MM.1S (cell line): ENCODE results near the gene NEU4.

Experiments
- DNase-seq: peaks from one replicate; pipeline ENCODE4 v3.0.0-alpha.2; 2015
- H2AFZ ChIP-seq: fragments of 300-600 bp; sonication (generic); 2 replicates; pipeline ENCODE4 v1.6.0; 2016; ENCODE audit warnings: antibody characterized with exemption, low read length
- H3F3A ChIP-seq: fragments of 300-600 bp; sonication (generic); 2 replicates; pipeline ENCODE4 v1.6.1; 2016; ENCODE audit warnings: mild to moderate bottlenecking, antibody characterized with exemption, low read length, moderate library complexity, mixed read lengths; ENCODE audit not compliant: insufficient read depth
- H3K27ac ChIP-seq: fragments of 300-600 bp; sonication (generic); 2 replicates; pipeline ENCODE4 v1.5.1; 2016; ENCODE audit warnings: mild to moderate bottlenecking, low read length
- H3K27me3 ChIP-seq: fragments of 300-600 bp; sonication (generic); replicated peaks from 2 replicates; pipeline ENCODE4 v1.6.0; 2016; ENCODE audit warnings: low read length; ENCODE audit not compliant: insufficient read depth
- H3K36me3 ChIP-seq: fragments of 300-600 bp; sonication (generic); replicated peaks from 2 replicates; pipeline ENCODE4 v1.6.1; 2016; ENCODE audit warnings: mild to moderate bottlenecking, low read length, mixed read lengths; ENCODE audit not compliant: insufficient read depth
- H3K4me1 ChIP-seq: fragments of 300-600 bp; sonication (generic); 2 replicates; pipeline ENCODE4 v1.6.1; 2016; ENCODE audit warnings: low read length, mixed read lengths
- H3K4me2 ChIP-seq: fragments of 300-600 bp; sonication (generic); 2 replicates; pipeline ENCODE4 v1.6.0; 2016; ENCODE audit warnings: low read depth, low read length
- H3K4me3 ChIP-seq: fragments of 300-600 bp; sonication (generic); 2 replicates; pipeline ENCODE4 v1.5.1; 2016; ENCODE audit warnings: low read length, mixed read lengths
- H3K79me2 ChIP-seq: fragments of 300-600 bp; sonication (generic); 2 replicates; pipeline ENCODE4 v1.6.1; 2016; ENCODE audit warnings: mixed run types, low read length, mixed read lengths
- H3K9ac ChIP-seq: fragments of 300-600 bp; sonication (generic); 2 replicates; pipeline ENCODE4 v1.6.1; 2016; ENCODE audit warnings: low read length, mixed read lengths
- H3K9me2 ChIP-seq: fragments of 300-600 bp; sonication (generic); replicated peaks from 2 replicates; pipeline ENCODE4 v1.6.1; 2016; ENCODE audit warnings: mild to moderate bottlenecking, low read length, mixed read lengths; ENCODE audit not compliant: insufficient read depth
- H3K9me3 ChIP-seq: fragments of 300-600 bp; sonication (generic); replicated peaks from 2 replicates; pipeline ENCODE4 v1.6.1; 2016; ENCODE audit warnings: mild to moderate bottlenecking, low read length, mixed read lengths; ENCODE audit not compliant: insufficient read depth
- H4K20me1 ChIP-seq: fragments of 300-600 bp; sonication (generic); 2 replicates; pipeline ENCODE4 v1.6.1; 2016; ENCODE audit warnings: mild to moderate bottlenecking, low read length, moderate library complexity, mixed read lengths; ENCODE audit not compliant: insufficient read depth
- EZH2 ChIP-seq: fragments of 300-600 bp; sonication (generic); optimal IDR thresholded peaks from 2 replicates; pipeline ENCODE3; 2017; ENCODE audit warnings: low read depth, mild to moderate bottlenecking, antibody characterized with exemption, low read length, mixed read lengths
- EZH2phosphoT487 ChIP-seq: fragments of 300-600 bp; sonication (generic); IDR thresholded peaks from 2 replicates; pipeline ENCODE4 v1.6.1; 2018; ENCODE audit warnings: antibody characterized with exemption, low read length
- TF ChIP-seq, protein P1 (sequence below): fragments of 300-600 bp; sonication (generic); IDR thresholded peaks from 2 replicates; pipeline ENCODE4 v1.5.1; 2016; ENCODE audit warnings: antibody characterized with exemption, low read length, mixed read lengths

The NEU4 gene

DNA sequence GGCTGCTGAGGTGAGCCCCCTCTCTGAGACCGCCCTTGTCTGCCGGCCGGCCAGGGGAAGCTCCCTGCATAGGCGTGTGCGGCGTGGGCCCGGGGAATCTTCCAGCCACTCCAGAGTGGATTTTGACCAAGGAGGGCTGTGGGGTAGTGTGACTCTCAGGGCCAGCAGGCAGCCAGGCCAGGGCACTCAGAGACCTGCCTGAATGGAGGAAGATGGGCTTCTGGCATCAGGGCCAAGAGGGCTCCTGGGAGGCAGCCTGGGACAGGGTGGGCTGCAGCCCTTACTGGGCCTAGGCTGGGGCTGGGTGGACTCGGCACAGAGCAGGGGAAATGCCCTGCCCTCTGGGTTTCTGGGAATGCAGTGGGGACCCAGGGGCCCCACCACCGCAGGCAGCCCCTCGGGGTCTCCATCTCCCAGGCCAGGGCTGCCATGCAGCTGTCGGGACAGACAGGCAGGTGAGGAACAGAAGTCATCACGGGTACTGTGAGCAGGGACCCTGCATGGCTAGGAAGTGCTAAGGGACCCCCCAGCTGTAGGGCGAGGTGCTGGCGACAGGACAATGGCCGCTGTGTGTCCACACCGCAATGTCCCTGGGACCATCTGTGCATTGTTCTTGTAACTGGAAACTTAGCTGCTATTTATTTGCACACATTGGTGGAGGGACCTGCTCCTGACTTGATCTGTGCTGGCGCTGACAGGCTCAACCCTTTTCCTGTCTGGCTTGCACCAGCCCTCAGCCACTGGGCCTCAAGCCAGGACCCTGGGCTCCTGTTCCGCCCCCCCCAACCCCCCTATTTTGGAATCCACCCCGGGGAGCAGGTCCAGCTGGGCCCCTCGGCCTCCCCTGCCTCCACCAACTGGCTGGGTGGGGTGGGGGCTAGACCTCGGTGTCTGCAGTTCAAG lies 45.6 kb downstream of the NEU4 start:
- H3K4me3 ChIP-seq: no peak overlapping the region
- H3K9ac ChIP-seq: no peak overlapping the region
- no peaks in the 10 kb centered on the region for H3K27me3 ChIP-seq
- H3K4me1 ChIP-seq: peaks cover 6% of the 10 kb centered on the region; the same call in 1 of the 2 replicates
- no peaks in the 10 kb centered on the region for H3K9me2 ChIP-seq
- peaks cover 5% of the 10 kb centered on the region for H3F3A ChIP-seq
- H3K9me3 ChIP-seq: no peaks in the 10 kb centered on the region
- H4K20me1 ChIP-seq: no peaks in the 10 kb centered on the region
- H3K4me2 ChIP-seq: no peak overlapping the region
- H3K79me2 ChIP-seq: peaks cover 16% of the 10 kb centered on the region
- TF ChIP-seq EZH2phosphoT487 (no peak), EZH2 (no peak)
- TF ChIP-seq, protein P1, sequence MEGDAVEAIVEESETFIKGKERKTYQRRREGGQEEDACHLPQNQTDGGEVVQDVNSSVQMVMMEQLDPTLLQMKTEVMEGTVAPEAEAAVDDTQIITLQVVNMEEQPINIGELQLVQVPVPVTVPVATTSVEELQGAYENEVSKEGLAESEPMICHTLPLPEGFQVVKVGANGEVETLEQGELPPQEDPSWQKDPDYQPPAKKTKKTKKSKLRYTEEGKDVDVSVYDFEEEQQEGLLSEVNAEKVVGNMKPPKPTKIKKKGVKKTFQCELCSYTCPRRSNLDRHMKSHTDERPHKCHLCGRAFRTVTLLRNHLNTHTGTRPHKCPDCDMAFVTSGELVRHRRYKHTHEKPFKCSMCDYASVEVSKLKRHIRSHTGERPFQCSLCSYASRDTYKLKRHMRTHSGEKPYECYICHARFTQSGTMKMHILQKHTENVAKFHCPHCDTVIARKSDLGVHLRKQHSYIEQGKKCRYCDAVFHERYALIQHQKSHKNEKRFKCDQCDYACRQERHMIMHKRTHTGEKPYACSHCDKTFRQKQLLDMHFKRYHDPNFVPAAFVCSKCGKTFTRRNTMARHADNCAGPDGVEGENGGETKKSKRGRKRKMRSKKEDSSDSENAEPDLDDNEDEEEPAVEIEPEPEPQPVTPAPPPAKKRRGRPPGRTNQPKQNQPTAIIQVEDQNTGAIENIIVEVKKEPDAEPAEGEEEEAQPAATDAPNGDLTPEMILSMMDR: no peak
- no peak overlapping the region for H3K27ac ChIP-seq
- no peaks in the 10 kb centered on the region for H3K36me3 ChIP-seq
- no peak overlapping the region for H2AFZ ChIP-seq
- DNase-seq: no peak

GRCh38 chr2:241855245-241855887 lies 46.4 kb downstream of the NEU4 start:
- no peak for TF ChIP-seq EZH2phosphoT487
- no peak for TF ChIP-seq EZH2
- TF ChIP-seq, protein P1: no peak
- Histone ChIP-seq H3K27me3 (no peaks in the 10 kb centered on the region), H4K20me1 (no peaks in the 10 kb centered on the region), H3K4me1 (peaks cover 11% of the 10 kb centered on the region), H3K27ac (no peak overlapping the region), H3K9ac (no peak overlapping the region), H3K36me3 (no peaks in the 10 kb centered on the region), H2AFZ (no peak overlapping the region), H3K79me2 (peaks cover 16% of the 10 kb centered on the region), H3F3A (peaks cover 13% of the 10 kb centered on the region), H3K4me3 (no peak overlapping the region), H3K9me3 (no peaks in the 10 kb centered on the region), H3K4me2 (no peak overlapping the region), H3K9me2 (no peaks in the 10 kb centered on the region)
- no peak for DNase-seq

- DNase-seq: no peak
- peaks cover 17% of the 10 kb centered on the region for H3K4me1 ChIP-seq
- peaks cover 16% of the 10 kb centered on the region for H3K79me2 ChIP-seq
- no peak overlapping the region for H2AFZ ChIP-seq
- H3K36me3 ChIP-seq: no peaks in the 10 kb centered on the region
- H3K27ac ChIP-seq: no peak overlapping the region
- TF ChIP-seq, protein P1: no peak
- no peak for TF ChIP-seq EZH2phosphoT487
- TF ChIP-seq EZH2: no peak
- H3K4me3 ChIP-seq: no peak overlapping the region
- H3K27me3 ChIP-seq: no peaks in the 10 kb centered on the region
- H3K9me3 ChIP-seq: no peaks in the 10 kb centered on the region
- no peaks in the 10 kb centered on the region for H4K20me1 ChIP-seq
- H3F3A ChIP-seq: peaks cover 17% of the 10 kb centered on the region
- no peak overlapping the region for H3K4me2 ChIP-seq
- H3K9me2 ChIP-seq: no peaks in the 10 kb centered on the region
- no peak overlapping the region for H3K9ac ChIP-seq
Measured at GRCh38 chr2:241855888-241856422, 47.0 kb downstream of the NEU4 start.
